Activated CD4-positive, alpha-beta T cell treated with anti-CD3 and anti-CD28 coated beads, Interleukin-2, Interleukin-6, amounts not matched to agents 100 ng/mL and 50 ng/mL, durations not matched to agents 16 hours and 8 hours (primary cell): Measurements from ENCODE around the gene PRKCA.
"Not testable (repeated sequence)": the region's sequence is repeated elsewhere in the genome, so short reads cannot be mapped to it uniquely, and the experiment has no call there.

Source experiments
- DNase-seq: peaks from one replicate; pipeline ENCODE4 v3.0.0-alpha.2; 2020

PRKCA gene

GRCh38 chr17:66583112-66583748 is 280.8 kb downstream of the PRKCA start:
- DNase-seq: no peak

DNA sequence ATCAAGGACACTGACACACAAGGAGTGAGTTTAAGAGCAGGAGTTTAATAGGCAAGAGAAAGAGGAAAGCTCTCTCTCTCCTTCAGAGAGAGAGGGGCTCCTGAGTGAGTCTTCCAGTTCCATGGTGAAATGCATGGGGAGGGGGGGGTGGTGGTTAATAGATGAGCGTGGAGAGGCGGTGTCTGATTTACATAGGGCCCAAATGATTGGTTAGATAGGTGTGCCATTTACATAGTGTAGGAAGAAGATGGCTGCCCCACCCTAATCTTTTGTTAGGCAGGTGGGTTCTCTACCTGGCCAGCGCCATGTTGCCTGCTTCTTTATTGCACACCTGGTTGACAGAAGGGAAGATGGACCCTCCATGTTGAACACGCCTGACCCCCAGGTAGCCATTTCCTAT is 282.5 kb downstream of the PRKCA start:
- DNase-seq: no peak

DNA sequence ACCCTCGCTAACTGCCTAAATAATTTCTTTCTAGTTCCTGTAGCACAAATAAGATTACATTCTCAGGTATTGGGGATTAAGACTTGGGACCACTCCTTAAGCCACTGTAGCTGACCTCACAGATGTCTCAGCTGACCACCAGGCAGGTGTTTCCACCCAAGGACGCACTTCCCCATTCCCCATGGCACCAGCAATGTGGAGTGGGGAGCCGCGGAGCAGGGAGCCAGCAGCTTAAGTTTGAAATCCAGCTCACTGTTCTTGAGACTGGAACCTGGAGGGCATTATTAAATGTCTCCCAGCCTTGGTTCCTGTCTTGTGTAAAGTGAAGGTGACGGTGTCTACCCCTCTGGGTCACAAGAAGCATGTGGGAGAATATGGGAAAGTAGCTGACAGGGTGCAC is 283.1 kb downstream of the PRKCA start:
- DNase-seq: no peak

- DNase-seq: no peak
Observed at GRCh38 chr17:66589892-66590291, 287.5 kb downstream of the PRKCA start.

DNA sequence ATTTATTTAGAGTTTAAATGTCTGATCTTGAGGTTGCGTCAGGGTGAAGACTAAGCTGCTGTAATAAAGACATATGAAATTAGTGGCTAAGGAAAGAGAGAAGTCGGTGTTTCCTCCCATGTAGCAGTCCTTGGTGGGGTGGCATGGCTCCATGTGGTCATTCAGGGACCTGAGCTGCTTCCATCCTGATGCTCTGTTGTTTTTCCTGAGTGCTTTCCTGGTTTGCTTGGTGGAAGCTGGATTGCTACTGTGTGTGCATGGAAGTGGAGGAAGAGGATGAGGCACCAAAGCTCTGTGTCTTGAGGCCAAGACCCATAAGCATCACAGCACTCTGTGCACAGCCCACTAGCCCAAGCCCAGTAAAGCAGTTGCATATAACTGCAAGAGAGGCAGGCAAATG is 290.7 kb downstream of the PRKCA start:
- no peak for DNase-seq

DNA sequence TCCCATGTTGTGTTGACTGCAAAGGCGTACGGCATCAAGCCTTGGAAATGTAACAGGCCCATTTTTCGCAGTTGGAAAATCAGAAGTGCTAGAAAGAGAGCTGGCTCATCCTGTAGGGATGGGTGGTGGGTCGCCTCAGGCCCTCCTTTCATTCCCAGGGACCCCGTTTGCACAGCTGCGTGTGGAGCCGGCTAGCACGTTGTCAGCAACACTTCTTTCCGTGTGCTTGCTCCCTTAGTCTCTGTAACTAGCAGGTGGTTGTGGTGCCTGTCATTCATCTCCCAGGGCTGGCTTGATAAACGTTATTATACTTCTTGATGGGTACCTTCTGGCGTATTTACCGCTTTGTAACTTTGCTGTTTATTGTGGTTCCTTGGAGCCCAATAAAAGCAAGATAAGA is 293.5 kb downstream of the PRKCA start:
- no peak for DNase-seq

DNA sequence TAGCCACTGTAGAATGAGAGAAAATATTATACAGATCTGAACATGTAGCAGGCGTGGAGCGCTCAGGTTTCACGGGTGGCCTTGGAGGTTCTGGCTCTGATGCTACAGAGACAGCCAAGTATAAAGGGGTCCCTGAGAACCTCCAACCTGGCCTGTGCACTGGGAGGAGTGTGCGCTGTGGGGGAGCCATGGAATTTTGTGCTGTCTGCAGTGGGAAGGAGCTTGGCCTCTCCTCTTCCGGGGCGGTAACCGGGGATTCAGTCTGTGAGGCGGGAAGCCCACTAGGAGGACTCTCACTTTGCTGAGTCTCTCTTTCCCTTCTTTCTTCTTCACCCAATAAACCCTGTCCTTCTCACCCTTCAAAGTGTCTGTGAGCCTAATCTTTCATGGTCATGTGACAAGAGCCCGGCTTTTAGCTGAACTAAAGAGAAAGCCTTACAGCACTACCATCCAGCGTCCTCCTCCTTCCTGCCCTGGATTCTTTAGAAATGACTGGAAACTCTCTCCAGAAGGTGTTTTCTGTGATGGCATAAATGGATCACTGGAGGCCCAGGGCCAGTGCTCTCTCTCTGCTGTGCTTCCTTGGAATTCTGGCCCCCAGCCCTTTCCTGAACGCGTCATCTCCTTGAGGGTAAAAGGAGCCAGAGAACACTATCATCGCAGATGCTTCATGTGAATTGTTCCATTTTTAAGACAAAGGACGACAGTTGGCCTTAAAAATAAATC is 300.4 kb downstream of the PRKCA start:
- DNase-seq: no peak

GRCh38 chr17:66604376-66604775 is 302.0 kb downstream of the PRKCA start:
- no peak for DNase-seq

GRCh38 chr17:66605541-66605940 is 303.1 kb downstream of the PRKCA start:
- DNase-seq: no peak

DNA sequence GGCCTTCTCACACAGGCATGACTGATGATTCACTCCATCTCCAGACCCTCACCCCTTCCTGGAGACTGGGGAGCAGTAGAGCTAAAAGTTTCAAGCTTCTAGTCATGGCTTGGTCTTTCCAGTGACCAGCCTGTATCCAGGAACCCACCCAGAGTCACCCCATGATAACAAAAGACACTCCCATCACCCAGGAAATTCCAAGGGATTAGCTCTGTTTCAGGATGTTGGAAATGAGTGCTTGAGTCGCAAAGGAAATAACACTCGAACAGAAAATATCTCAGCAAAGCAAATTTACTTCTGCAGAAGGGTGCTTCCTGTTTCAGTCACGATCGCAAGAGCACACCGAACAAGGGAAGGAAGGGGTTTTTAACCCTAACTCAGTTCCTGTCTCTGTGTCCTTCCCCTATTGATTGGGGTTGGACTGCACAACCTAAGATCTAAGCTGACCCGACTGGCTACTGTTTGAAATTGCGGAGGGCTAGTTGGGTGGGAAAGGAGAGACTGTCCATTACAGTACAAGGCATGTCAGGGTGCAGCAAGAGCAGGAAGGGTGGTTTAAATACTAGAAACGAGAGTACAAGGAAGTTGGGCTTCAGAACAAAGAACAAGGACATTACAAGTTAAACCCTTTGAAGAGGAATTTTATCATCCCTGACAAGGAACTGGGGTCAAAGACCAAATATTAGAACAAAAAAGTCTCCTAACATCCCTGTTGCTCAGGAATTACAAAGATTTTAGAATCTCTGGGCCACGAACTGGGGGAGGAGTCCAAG is 308.1 kb downstream of the PRKCA start:
- no peak for DNase-seq

DNA sequence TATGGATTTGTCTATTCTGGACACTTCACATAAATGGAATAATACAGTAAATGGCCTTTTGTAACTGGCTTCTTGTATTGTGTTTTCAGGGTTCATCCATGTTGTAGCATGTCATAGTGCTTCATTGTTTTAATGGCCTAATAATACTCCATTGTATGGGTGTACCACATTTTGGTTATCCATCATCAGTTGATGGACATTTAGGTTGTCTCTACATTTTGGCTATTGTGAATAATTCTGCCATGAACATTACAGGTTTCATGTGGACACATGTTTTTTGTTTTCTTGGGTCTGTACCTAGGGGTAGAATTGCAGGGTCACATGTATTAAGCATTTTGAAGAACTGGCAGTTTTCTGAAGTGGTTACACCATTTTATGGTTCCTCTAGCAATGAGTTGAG is 309.0 kb downstream of the PRKCA start:
- no peak for DNase-seq

DNA sequence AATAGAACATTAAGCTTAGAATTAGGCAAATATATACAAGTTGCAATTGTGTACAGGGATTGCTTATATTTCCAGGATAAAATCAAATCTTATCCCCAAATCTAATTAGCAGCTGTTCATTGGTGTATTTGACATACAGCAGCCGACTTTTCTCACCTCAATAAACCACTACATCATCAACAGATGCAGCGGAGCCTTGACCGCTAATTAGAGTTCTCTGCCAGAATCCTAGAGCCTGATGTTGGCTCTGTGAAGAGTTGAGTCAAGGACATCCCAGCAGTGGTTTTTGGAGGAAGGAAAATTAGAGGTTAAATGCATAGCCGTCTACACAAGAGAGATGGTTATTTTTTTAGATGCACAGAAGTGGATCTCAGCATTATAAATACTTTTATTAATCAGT is 310.6 kb downstream of the PRKCA start:
- no peak for DNase-seq

GRCh38 chr17:66614469-66614868 is 312.1 kb downstream of the PRKCA start:
- no peak for DNase-seq

DNA sequence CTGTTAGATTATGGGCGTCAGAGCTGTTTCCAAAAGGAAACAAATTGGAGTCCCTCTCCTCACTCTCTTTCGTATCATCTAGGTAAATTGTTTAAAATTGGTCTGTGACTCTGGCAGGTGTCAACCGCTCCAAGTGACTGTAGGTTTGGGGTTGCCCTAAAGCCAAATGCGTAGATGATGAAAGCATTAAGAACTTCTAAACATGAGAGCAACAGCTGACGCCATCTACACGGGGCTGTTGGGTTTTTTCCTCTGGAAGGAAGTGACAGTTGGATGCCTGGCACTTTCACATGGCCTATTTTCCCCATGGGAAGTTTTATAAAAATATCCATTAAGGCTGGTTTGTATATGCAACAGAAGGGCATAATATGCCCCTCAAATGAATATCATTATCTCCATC is 316.8 kb downstream of the PRKCA start:
- no peak for DNase-seq

DNA sequence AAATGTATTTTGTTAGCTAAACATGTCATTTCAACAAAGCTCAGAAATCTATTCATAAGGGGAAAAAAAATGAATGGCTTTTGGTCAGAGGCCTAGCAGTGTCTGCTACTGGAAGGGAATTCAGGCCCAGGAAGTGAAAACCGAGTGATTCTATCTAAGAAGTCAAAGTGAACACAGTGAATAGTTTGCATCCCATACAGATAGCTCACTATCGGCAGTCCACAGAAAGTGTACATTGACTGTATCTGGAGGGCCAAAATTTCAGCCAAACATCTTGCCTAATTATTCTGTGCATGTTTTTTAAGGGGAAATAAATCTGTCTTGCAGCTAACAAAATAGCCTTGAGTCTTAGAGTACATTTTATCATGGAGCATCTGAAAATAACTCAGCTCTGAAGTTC is 318.1 kb downstream of the PRKCA start:
- no peak for DNase-seq

DNA sequence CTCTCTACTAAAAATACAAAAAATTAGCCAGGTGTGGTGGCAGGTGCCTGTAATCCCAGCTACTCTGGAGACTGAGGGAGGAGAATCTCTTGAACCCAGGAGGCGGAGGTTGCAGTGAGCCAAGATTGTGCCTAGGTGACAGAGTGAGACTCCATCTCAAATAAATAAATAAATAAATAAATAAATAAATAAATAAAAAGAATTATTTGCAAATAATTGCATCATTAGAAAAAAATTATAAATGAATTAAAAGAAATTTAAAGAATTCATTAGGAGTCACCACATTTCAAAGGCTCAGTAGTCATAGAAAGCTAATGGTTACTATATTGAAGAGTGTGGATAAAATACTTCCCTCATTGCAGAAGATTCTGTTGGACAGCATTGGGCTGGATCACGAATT is 322.2 kb downstream of the PRKCA start:
- not testable (repeated sequence) for DNase-seq

- peak; percentile 10 for DNase-seq
Observed at GRCh38 chr17:66625311-66625767, 322.9 kb downstream of the PRKCA start.

GRCh38 chr17:66627985-66628384 is 325.6 kb downstream of the PRKCA start:
- DNase-seq: no peak

GRCh38 chr17:66629762-66630161 is 327.3 kb downstream of the PRKCA start:
- no peak for DNase-seq

DNA sequence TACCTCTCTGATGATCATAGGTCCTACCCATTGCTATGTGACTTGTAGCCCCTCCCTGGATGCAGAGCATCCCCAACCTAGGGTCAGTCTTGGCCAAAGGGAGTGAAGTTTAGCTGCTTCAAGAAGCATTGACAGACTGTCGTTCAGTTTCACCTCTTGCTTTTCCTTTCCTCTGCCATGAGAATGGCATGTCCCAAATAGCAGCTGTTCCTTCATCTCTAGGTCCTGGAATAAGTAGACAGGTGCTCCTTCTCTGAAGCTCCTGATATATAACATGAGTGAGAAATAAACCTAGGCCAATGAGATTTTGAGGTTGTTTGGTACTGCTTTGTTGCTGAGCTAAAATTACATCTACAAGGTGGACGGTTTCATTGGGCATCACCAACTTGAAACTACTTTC is 328.0 kb downstream of the PRKCA start:
- no peak for DNase-seq

DNA sequence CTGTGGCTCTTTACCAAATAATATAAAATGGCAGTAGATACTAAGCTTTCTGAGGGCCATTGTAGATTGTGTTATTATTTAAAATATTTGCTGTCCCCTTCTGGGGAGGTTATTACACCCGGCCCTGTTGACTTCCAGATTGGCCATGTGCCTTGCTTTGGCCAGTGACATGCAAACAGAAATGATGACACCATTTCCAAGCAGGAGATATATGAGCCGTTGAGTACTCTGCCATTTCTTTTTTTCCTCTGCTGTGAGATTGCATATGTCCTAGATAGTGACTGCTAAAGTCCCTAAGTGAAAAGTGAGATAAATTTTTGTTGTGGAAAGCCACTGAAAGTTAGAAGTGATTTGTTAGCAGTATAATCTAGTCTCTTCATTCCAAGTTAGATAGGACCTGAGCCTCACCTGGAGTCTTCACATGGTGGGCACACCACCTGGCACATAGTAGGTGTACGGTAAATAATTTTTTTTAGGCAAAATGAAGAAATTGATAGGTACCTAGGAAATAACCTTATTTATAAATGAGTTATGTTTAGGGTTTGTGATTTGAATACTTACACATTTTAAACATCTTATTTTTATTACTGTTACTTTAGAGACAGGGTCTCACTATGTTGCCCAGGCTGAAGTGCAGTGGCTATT is 328.5 kb downstream of the PRKCA start:
- DNase-seq: no peak

DNA sequence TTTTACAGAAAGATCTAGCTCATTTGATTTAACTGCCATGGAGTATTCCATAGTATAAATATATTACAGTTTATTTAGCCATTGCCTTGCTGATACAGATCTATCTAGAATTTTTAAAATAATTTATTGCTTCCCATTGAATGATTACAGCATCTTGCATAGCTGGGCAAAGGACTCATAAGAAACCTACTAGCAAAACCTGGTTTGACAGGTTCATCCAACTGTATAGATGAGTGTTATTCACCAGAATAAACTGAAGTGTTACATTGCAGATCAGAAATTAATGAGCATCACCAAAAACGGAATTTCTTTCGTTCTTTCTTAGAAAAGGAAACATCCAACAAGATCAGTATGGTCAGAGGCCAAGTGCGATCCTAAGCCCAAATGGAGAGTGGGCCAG is 330.3 kb downstream of the PRKCA start:
- no peak for DNase-seq

GRCh38 chr17:66633317-66633965 is 331.0 kb downstream of the PRKCA start:
- DNase-seq: peak; percentile 76
